GM19025 (cell line): ENCODE measurements around the gene EVPLL.
"Not testable (repeated sequence)": the region's sequence is repeated elsewhere in the genome, so short reads cannot be mapped to it uniquely, and the experiment has no call there.

Experiments
- ATAC-seq: cut with Tn5 transposase; IDR thresholded peaks from one replicate; pipeline ENCODE4 v1.9.1; 2021; ENCODE audit warnings: mild to moderate bottlenecking, low read depth, moderate library complexity; ENCODE audit not compliant: unreplicated experiment

Gene EVPLL

GRCh38 chr17:18378614-18379013 lies 1.0 kb downstream of the EVPLL start:
- not testable (repeated sequence) for ATAC-seq

GRCh38 chr17:18379246-18380146 lies 1.9 kb downstream of the EVPLL start:
- ATAC-seq: no peak

GRCh38 chr17:18380471-18381157 lies 3.0 kb downstream of the EVPLL start:
- no peak for ATAC-seq

- ATAC-seq: no peak
Measured at GRCh38 chr17:18381158-18381952, 3.8 kb downstream of the EVPLL start.

GRCh38 chr17:18381953-18382245 lies 4.3 kb downstream of the EVPLL start:
- ATAC-seq: no peak

GRCh38 chr17:18382441-18383078 lies 5.0 kb downstream of the EVPLL start:
- no peak for ATAC-seq

GRCh38 chr17:18383079-18383481 lies 5.5 kb downstream of the EVPLL start:
- not testable (repeated sequence) for ATAC-seq

- not testable (repeated sequence) for ATAC-seq
Measured at GRCh38 chr17:18384271-18384670, 6.7 kb downstream of the EVPLL start.

- not testable (repeated sequence) for ATAC-seq
Measured at GRCh38 chr17:18387583-18387982, 10.0 kb downstream of the EVPLL start.

GRCh38 chr17:18388266-18388665 lies 10.7 kb downstream of the EVPLL start:
- ATAC-seq: not testable (repeated sequence)

- not testable (repeated sequence) for ATAC-seq
Measured at GRCh38 chr17:18388728-18389127, 11.2 kb downstream of the EVPLL start.

GRCh38 chr17:18401872-18402590 lies 24.5 kb downstream of the EVPLL start:
- not testable (repeated sequence) for ATAC-seq

GRCh38 chr17:18403166-18403565 lies 25.6 kb downstream of the EVPLL start:
- not testable (repeated sequence) for ATAC-seq

GRCh38 chr17:18403604-18404003 lies 26.0 kb downstream of the EVPLL start:
- peak; percentile 72 for ATAC-seq

GRCh38 chr17:18408906-18409305 lies 31.3 kb downstream of the EVPLL start:
- not testable (repeated sequence) for ATAC-seq

GRCh38 chr17:18409321-18409720 lies 31.7 kb downstream of the EVPLL start:
- ATAC-seq: not testable (repeated sequence)

- not testable (repeated sequence) for ATAC-seq
Measured at GRCh38 chr17:18410736-18411135, 33.2 kb downstream of the EVPLL start.

GRCh38 chr17:18411377-18411864 lies 33.8 kb downstream of the EVPLL start:
- ATAC-seq: not testable (repeated sequence)

GRCh38 chr17:18412001-18412538 lies 34.5 kb downstream of the EVPLL start:
- not testable (repeated sequence) for ATAC-seq
